IPS-18c (cell line): ENCODE measurements around the gene SPATA2L.
"Not testable (repeated sequence)": the region's sequence is repeated elsewhere in the genome, so short reads cannot be mapped to it uniquely, and the experiment has no call there.

Source experiments
- H3K4me3 ChIP-seq: 2 replicates; pipeline ENCODE4 v1.7.0; 2013; ENCODE audit warnings: low read depth, mild to moderate bottlenecking, low read length, moderate library complexity; ENCODE audit not compliant: insufficient read depth
- H3K9me3 ChIP-seq: one replicate; pipeline ENCODE4 v1.6.1; 2013; ENCODE audit warnings: mild to moderate bottlenecking, low read length, moderate library complexity; ENCODE audit not compliant: control insufficient read depth, insufficient read depth

Gene SPATA2L

DNA sequence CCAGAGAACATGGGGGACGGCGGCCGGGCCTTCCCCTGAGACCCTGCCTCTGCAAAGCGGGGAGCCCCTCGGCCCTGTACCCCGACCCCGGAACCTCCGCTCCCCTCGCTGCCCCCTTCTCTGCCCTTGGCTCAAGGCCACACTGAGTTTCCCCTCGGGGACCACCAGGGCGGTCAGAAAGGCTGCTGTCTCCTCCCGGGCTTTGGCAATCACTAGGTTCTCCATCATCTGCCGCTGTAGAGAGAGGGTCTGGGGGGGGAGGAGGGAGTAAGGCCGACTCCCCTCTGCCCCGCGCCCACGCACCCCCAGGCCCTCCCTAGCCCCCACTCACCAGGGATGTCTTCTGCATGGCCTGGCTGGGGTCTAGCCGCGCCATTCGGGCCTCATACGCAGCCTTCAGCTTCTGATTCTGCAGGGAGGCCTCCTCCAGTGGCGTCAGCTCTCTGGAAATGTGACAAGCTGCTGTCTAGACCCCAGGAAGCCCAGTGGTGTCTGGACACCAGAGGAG lies 10.8 kb upstream of the SPATA2L start:
- H3K9me3 ChIP-seq = no peaks in the 10 kb centered on the region
- H3K4me3 ChIP-seq = peak overlapping the region; percentile 92

DNA sequence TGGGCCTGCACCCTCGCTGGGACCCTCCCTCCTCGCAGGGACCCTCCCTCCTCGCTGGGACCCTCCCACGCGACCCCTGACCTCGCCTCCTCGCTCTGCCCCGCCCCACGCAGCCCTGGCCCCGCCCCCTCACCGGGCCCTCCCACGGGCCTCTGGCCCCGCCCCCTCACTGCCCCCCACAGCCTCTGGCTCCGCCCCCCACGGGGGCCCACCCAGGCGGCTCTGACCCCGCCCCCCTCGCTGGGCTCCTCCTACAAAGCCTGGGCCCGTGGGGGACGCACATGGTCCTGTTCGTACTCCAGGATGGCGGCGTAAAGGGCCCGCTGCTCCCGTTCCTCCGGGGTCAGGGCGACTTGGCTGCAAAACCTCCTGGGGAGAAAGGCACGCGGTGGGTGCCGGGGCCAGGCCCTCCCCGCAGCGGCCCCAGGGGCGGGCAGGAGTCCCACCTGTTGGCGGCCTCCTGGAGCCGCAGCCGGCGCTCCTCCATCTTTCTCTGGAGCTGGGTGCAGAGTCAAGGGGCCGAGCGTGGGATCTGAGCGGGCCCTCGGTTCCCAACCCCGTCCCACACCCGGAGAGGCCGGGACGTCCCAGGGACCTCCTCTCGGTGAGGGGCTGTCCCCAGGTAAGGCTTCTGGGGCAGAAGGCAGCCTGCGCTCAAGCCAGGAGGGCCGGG lies 10.2 kb upstream of the SPATA2L start:
- H3K4me3 ChIP-seq = peak overlapping the region; percentile 92
- no peaks in the 10 kb centered on the region for H3K9me3 ChIP-seq

DNA sequence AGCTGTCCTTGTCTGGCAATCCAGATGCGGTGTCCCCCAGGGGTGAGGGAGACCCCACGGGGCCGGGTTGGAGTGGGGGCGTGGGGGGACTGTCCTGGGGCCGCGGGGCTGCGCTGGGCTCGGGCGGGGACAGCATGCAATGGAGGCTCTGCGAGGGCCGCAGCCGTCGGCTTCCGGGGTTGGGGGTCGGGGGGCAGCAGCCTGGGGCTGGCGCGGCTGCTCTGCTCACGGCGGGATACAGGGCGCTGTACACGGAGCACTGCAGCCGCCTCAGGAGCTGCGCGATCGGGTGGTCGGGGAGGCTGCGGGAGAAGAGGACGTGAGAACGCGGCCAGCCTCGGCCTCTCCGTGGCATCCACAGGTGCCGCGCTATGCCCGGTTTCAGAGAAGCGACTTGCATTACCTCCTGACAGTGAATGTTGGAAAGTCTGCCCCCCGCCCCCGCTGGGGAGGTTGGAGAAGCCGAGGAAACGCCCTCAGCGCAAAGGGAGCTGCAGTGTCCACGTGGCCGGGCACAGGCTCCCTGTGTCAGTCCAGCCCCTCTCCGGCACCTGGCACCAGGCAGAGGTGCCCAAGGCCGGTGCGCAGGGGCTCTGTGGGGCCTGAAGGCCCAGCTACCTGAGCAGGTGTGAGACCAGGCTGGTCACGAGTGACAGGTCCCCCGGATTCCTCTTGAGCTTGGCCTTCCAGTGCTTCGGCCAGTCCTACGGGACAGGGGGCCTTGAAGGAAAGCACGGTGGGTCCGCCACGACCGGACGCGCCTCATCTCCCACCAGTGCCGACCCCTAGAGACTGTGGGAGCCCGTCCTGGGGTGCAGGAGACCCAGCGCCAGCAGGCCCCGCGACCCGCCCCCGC lies 9.4 kb upstream of the SPATA2L start:
- H3K4me3 ChIP-seq = peak overlapping the region; percentile 24; the same call in 1 of the 2 replicates
- H3K9me3 ChIP-seq = no peaks in the 10 kb centered on the region

DNA sequence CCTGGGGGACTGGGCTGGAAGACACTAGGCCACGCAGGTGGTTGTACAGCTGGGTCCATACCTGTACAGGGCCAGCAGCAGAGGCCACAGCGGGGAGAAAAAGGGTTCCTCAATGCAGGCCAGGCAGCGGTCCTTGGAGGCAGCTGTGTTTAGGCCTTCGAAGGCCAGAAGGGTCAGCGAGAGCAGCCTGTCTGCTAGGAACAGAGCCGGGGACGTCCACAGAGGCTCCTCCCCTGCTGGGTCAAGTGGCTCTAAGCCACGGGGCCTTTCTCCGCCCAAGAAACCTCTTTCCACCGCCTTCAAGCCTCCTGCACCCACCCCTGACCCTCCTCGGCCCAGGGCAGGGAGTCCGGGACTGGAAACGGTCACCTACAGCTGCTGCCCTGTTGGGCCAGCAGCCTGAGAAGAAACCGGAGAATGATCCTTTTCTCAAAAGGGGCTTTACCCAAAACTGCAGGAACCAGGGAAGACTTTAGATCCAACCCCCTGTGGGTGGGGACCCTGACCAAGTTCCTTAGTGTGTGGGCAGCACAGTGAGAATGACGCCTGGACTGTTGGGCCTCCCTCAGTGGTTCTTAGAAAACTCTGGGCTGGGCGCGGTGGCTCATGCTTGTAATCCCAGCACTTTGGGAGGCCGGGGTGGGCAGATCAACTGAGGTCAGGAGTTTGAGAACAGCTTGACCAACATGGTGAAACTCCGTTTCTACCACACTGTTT lies 8.4 kb upstream of the SPATA2L start:
- Histone ChIP-seq H3K4me3 (no peak overlapping the region), H3K9me3 (no peaks in the 10 kb centered on the region)

DNA sequence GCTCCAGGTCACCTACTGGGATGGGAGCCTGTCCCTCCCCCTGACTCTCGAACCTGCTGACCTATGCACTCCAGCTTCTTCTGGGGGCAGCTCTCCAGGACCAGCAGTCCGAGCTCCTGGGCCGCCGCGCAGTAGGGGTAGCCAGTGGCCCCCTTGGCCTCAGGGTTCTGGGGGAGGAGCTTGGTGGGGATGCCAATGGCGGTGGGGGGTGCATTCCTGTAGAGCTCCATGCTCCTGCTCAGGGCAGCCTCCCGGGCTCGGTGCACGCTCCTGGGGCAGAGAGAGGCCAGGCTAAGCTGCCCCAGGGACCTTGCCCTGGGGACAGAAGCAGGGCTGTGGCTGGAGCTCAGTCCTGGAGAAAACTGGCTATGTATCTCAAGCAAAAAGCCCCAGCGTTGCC lies 7.7 kb upstream of the SPATA2L start:
- H3K9me3 ChIP-seq = no peaks in the 10 kb centered on the region

DNA sequence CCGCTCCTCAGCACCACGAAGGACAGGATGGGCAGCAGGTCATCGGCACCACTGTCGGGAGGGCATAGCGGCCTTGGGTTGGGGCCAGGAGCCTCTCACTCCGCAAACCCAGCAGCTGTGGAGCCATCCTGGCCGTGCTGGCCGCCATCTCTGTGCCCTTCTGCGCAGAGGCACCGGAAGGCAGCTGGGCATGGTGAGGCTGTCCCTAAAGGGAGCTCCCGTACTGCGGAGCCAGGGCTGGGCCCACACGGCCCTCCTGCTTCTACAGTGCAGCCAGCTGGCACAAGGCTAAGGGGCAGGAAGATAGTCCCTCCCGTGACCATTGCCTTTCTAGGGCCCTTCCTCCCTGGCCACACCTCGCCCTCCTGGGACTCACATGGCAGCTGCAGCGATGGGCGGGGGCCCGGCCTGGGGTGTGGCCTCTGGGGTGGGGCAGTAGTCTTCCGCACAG lies 7.0 kb upstream of the SPATA2L start:
- no peaks in the 10 kb centered on the region for H3K9me3 ChIP-seq
- no peak overlapping the region for H3K4me3 ChIP-seq

More for the DNA sequence above, 7.7 kb upstream of the SPATA2L start:
- H3K4me3 ChIP-seq = no peak overlapping the region; the same call in 1 of the 2 replicates

DNA sequence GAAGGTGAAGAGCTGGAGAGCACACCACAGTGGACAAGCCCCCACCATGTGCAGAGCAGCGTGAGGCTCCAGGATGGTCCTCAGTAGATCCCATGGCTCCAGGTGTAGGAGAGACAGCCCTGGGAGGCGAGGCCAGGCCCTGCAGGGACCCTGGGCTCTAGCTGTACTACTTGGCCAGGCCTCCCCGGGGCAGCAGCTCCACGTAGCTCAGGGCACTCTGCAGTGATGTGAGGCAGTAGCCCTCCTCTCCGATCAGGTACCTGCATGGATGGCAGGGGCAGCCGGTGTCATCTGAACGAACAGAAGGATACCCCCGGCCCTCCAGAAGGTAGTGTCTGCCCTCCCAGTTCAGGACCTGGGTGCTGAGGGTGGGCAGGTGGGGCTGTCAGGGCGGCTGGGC lies 6.2 kb upstream of the SPATA2L start:
- Histone ChIP-seq H3K9me3 (no peaks in the 10 kb centered on the region), H3K4me3 (no peak overlapping the region)

DNA sequence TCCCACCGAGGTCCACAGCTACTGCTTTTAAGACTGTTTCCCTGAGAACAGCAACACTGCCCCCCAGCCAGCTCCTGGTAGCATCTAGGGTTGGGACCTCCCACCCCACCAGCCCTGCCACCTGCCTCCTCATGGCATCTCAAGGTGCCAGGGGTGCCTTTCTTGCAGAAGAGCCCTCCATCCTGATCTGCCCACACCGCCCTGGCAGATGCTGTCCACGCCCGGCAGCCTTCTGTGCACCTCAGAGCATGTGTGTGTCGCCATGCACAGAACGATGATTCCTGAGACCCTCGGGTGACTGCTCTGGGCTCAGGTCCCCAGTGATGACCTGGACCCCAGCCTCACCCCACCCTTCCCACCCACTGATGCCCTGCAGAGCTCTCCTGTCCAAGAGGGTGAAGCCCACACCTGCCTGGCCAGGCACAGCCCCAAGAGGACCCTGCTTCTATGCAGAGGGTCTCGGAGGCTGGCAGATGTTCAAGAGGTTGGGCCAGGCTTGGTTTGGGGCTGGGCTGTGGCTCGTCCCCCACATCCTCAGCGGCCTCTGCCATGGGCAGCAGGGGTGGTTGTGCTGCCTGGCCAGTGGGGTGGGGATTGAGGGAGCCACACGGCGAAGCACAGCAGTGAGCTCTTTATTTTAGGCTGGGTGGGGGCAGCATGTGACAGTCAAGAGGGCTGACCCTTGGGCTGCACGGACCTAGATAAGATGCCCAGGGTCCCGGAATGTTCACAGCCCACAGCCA lies 5.2 kb upstream of the SPATA2L start:
- H3K4me3 ChIP-seq = no peak overlapping the region

DNA sequence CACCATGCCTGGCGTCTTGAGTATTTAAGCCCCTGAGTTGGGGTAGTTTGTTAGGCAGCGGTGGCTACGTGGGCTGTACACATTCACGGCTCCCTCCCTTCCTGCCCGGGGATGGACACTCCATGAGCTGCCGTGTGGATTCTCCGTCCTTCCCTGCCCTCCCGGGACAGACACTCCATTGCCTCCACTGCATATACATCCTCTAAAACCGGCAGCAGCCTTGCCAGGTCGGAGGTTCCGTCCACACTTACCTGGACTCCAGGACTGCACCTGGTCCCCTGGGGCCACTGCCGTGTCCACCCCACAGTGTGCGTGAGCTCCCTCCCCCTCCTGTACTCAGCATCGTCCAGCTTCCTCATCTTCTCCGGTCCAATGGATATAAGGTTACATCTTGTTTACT lies 3.5 kb upstream of the SPATA2L start:
- no peak overlapping the region for H3K4me3 ChIP-seq
- H3K9me3 ChIP-seq = no peaks in the 10 kb centered on the region

More for the DNA sequence above, 5.2 kb upstream of the SPATA2L start:
- H3K9me3 ChIP-seq = no peaks in the 10 kb centered on the region

DNA sequence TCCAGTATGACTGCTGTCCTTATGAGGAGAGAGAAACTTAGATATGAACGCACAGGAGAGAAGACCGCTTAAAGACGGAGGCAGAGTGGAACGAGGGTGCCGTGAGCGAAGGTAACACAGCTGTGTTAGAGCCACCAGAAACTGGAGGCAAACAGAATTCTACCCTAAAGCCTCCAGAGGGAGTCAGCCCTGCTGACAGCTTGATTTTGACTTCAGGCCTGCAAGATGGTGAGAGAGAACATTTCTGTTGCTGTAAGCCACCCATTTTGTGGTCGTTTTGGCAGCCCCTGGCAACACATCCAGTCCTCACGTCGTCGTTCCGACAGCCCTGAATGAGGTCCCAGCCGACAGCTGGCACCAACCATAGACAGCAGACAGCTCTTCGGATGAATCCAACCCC lies 2.8 kb upstream of the SPATA2L start:
- H3K9me3 ChIP-seq = no peaks in the 10 kb centered on the region
- no peak overlapping the region for H3K4me3 ChIP-seq

DNA sequence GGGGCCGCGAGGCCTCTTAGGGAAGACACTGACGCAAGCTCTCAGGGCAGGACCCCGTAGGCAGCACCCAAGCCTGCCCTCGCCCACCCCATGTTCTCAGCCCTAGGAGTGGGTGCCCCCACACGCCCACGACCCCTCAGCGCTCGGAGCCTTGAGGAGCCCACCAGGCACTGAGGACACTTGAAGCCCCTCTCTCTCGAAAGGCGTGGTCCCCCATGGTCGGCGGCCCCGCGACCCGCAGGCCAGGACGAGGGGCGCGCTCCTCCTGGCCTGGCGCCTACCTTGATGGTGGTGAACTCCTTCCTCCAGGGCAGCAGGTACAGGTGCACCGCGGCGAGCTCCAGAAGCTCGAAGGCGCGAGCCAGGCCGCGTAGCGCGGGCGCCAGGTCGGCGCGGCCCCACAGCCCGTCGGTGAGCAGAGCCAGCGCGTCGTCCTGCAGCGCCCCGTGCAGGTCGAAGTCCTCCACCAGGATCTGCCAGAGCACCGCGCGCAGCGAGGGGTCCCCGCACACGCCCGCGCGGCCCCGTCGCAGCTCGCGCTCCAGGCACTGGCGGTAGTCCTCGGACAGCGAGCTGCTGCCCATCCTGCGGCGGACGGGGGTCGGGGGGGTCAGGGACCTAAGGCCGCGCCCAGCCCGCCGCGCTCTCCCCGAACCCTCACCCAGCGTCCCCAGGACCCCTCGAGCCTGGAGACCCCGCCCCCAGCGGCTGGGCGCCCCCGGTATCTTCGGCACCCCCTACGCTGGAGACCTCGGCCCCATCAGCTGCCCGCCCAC lies 668 bp downstream of the SPATA2L start:
- peak overlapping the region; percentile 91 for H3K4me3 ChIP-seq
- no peaks in the 10 kb centered on the region for H3K9me3 ChIP-seq

DNA sequence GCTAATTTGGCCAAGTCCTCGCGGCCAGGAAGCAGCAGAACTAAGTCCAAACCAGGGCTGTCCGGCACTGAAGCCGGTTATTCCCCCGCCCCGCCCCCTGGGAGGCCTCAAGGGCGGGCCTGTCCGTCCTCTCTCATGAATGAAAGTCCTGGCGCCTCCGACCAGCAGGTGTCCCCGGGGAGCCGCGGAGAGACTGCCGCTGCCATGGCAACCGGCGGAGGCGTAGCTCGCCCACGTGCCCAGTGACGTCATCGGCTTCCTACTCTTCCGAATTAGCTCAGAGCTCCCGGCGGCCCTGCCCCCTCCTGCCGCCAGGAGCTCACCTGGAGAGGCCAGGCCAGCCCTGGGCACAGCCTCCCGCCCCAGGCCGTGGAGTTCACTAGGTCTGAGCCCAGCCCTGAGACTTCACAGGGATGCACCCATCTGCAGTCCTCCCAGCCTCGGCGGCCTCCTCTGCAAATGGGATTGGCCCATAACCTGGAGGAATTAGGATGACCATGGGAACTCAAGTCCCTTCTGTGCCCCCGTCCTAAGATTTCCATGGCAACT lies 1.3 kb downstream of the SPATA2L start:
- peak overlapping the region; percentile 91 for H3K4me3 ChIP-seq
- no peaks in the 10 kb centered on the region for H3K9me3 ChIP-seq

DNA sequence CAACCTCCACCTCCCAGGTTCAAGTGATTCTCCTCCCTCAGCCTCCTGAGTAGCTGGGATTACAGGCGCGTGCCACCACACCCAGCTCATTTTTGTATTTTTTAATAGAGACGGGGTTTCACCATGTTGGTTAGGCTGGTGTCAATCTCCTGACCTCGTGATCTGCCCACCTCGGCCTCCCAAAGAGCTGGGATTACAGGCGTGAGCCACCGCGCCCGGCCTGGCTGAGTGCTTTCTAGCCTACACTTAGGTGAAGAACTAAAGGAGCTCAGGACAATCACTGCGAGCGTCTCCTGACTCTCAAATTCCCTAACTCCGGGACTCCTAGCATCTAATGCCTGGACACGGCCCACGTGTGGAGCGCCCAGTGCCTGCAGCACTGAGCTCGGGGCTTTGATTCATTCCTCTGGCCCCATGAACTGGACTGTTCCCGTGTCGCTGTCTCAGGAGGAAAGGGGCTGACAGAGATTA lies 1.8 kb downstream of the SPATA2L start:
- H3K9me3 ChIP-seq = not testable (repeated sequence)
- peak overlapping the region; percentile 38 for H3K4me3 ChIP-seq

DNA sequence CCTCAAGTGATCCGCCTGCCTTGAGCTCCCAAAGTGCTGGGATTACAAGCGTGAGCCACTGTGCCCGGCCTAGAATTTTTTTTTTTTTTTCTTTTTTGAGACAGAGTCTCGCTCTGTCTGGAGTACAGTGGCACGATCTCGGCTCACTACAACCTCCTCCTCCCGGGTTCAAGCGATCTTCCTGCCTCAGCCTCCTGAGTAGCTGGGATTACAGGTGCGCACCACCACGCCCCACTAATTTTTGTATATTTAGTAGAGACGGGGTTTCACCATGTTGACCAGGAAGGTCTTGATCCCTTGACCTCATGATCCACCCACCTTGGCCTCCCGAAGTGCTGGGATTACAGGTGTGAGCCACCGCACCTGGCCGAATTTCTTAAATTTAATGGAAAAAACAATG lies 2.8 kb downstream of the SPATA2L start:
- not testable (repeated sequence) for H3K9me3 ChIP-seq, H3K4me3 ChIP-seq

DNA sequence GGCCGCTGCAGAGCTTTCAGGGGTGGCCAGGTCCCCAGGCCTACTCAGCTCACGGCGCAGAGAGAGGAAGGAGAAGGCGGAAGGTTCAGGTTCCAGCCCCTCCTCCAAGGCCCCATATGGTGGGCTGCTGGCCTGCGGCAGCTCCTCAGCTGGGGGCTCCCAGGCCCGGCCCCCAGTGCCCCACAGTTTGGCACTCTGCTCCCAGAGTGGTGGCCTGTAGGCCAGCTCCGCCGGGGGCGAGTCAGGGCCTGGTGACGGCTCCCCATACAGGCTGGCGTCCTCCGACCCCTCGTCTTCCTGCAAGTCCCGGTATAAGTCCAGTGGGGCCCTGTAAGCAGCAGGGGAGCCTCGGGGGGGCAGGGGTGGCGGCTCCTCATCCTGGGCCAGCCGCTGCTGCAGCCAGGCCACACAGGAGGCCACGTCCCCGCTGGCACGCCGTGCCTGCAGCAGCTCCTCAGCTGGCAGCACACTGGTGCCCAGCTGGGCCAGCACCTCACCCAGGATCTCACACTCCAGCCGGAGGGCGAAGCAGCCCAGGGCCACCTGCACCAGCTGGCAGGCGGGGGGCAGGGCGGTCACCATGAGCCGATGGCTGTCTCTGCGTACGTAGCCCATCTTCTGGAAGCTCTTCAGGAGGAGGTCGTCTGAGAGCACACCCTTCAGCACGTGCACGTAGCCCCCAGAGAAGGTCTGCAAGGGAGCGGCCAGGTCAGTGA lies 3.7 kb downstream of the SPATA2L start:
- Histone ChIP-seq H3K9me3 (no peaks in the 10 kb centered on the region), H3K4me3 (no peak overlapping the region)
